RWPE2 (cell line): ENCODE data around the gene STAT3.

Source experiments
- ATAC-seq: fragments of 200-7000 bp; cut with Tn5 transposase; 3 replicates; pipeline ENCODE4 v1.9.1; 2021; ENCODE audit warnings: low read depth
- DNase-seq: peaks from one replicate; pipeline ENCODE4 v3.0.0-alpha.2; 2020; ENCODE audit warnings: low spot score
- H3K27ac ChIP-seq: fragments of 450-650 bp; 2 replicates; pipeline ENCODE4 v1.5.1; 2017; ENCODE audit warnings: mild to moderate bottlenecking; ENCODE audit not compliant: poor library complexity, severe bottlenecking
- H3K27me3 ChIP-seq: fragments of 250-450 bp; sonication (Bioruptor Pico); 2 replicates; pipeline ENCODE4 v1.5.1; 2021; ENCODE audit warnings: mild to moderate bottlenecking, moderate library complexity; ENCODE audit not compliant: insufficient read depth, poor library complexity, severe bottlenecking
- H3K36me3 ChIP-seq: fragments of 250-450 bp; sonication (Bioruptor Pico); 2 replicates; pipeline ENCODE4 v1.5.1; 2020; ENCODE audit warnings: low read depth, mild to moderate bottlenecking, moderate library complexity
- H3K4me1 ChIP-seq: fragments of 250-450 bp; sonication (Bioruptor Pico); 2 replicates; pipeline ENCODE4 v1.5.1; 2021; ENCODE audit warnings: mild to moderate bottlenecking, moderate library complexity; ENCODE audit not compliant: insufficient read depth, poor library complexity, severe bottlenecking
- H3K4me3 ChIP-seq: fragments of 250-450 bp; sonication (Bioruptor Pico); 2 replicates; pipeline ENCODE4 v1.5.1; 2021; ENCODE audit warnings: mild to moderate bottlenecking, moderate library complexity; ENCODE audit not compliant: severe bottlenecking
- H3K9me3 ChIP-seq: fragments of 250-450 bp; sonication (Bioruptor Pico); 2 replicates; pipeline ENCODE4 v1.5.1; 2021; ENCODE audit warnings: mild to moderate bottlenecking, moderate library complexity; ENCODE audit not compliant: severe bottlenecking
- CTCF ChIP-seq: fragments of 450-650 bp; IDR thresholded peaks from one replicate; pipeline ENCODE4 v1.5.1; 2017; ENCODE audit warnings: mild to moderate bottlenecking, moderate library complexity; ENCODE audit not compliant: poor library complexity, severe bottlenecking

STAT3 gene

GRCh38 chr17:42296012-42296411 lies 92.2 kb downstream of the STAT3 start:
- Histone ChIP-seq H3K9me3 (no peaks in the 10 kb centered on the region), H3K4me3 (no peak overlapping the region), H3K27ac (no peak overlapping the region), H3K27me3 (no peaks in the 10 kb centered on the region), H3K36me3 (no peaks in the 10 kb centered on the region), H3K4me1 (peaks cover 3% of the 10 kb centered on the region)
- ATAC-seq (no peak), DNase-seq (no peak)
- TF ChIP-seq CTCF, result no peak

GRCh38 chr17:42294469-42295398 lies 93.5 kb downstream of the STAT3 start:
- TF ChIP-seq CTCF, result no peak
- Histone ChIP-seq H3K9me3 (no peaks in the 10 kb centered on the region), H3K27me3 (no peaks in the 10 kb centered on the region), H3K4me1 (peaks cover 3% of the 10 kb centered on the region), H3K36me3 (no peaks in the 10 kb centered on the region), H3K27ac (no peak overlapping the region), H3K4me3 (no peak overlapping the region)
- DNase-seq, result peak; percentile 6
- ATAC-seq, result no peak

- no peak for ATAC-seq
- Histone ChIP-seq H3K27ac (no peak overlapping the region), H3K27me3 (no peaks in the 10 kb centered on the region), H3K4me1 (no peaks in the 10 kb centered on the region), H3K9me3 (no peaks in the 10 kb centered on the region), H3K36me3 (no peaks in the 10 kb centered on the region), H3K4me3 (no peak overlapping the region)
- no peak for TF ChIP-seq CTCF
- DNase-seq, result peak; percentile 28
Measured at GRCh38 chr17:42291129-42291528, 97.1 kb downstream of the STAT3 start.

- no peaks in the 10 kb centered on the region for H3K36me3 ChIP-seq
- H3K4me1 ChIP-seq, result no peaks in the 10 kb centered on the region
- H3K9me3 ChIP-seq, result no peaks in the 10 kb centered on the region
- ATAC-seq (no peak), DNase-seq (peak; percentile 9)
- H3K27ac ChIP-seq, result no peak overlapping the region
- no peak for TF ChIP-seq CTCF
- no peaks in the 10 kb centered on the region for H3K27me3 ChIP-seq
- no peak overlapping the region for H3K4me3 ChIP-seq
Measured at GRCh38 chr17:42290577-42290976, 97.7 kb downstream of the STAT3 start.

GRCh38 chr17:42289611-42290181 lies 98.5 kb downstream of the STAT3 start:
- no peak for ATAC-seq
- no peak overlapping the region for H3K4me3 ChIP-seq
- no peak overlapping the region for H3K27ac ChIP-seq
- no peak for TF ChIP-seq CTCF
- DNase-seq, result peak; percentile 38
- H3K9me3 ChIP-seq, result no peaks in the 10 kb centered on the region
- H3K36me3 ChIP-seq, result no peaks in the 10 kb centered on the region
- H3K27me3 ChIP-seq, result no peaks in the 10 kb centered on the region
- H3K4me1 ChIP-seq, result no peaks in the 10 kb centered on the region
